Measurements from ENCODE around the gene TMEM53. TPM values are rescaled to one million over a fixed set of nuclear protein-coding genes. Genes with fewer than 3 reads are reported as not detected.

The TMEM53 gene
- total and polyA plus RNA-seq, 2 of the 8 experiments (the other 6 are each of a cell fraction or from before 2014, with no cell fraction given): 6.7 to 27.9 TPM

DNA sequence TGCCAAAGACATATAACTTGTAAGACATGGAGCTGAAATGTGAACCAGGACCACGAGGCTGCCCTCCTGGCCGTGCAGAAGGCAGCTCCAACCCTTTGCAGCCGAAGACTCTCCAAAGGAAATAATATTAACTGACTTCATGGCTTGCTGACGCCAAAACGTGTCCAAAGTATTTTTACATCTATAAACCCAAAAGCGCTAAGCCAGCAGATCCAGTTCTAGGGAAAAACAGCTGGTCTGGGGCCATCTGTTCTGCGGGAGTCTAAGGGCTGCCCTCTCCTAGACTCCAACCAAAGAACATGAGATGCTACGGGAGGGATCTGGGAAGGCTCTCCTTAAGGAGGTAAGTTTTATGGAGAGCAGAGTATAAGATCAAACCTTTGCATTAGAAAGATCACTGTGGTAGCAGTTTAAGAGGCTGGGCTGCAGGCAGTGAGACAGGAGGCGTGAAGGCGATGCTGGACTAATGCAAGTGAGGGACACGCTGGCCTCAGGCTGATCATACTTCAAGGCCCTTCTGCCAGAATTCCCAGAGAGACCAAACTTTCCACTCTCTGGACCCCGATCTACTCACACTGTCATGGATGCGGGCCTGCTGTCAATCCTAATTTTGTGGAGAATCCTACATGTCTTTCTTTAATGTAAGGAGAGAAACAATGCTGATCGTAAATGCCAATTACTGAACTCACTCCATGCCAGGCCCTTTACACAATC lies 1.2 kb downstream of the TMEM53 start:
- Histone ChIP-seq H2BK12ac (ENCODE audit: low read depth, low read length) (no peak overlapping the region; the same call in 1 of the 2 replicates), H3K79me2 (ENCODE audit: control insufficient read depth in 1 of 2, insufficient read depth in 2 of 2, low read length in 2 of 2) (no peaks in the 10 kb centered on the region), H3K4ac (replicated peaks; ENCODE audit: insufficient read length, low read depth, low read length) (no peak overlapping the region), H2AK5ac (ENCODE audit: low read depth, low read length) (no peak overlapping the region; the same call in 1 of the 2 replicates), H3K79me1 (ENCODE audit: low read depth, low read length) (no peaks in the 10 kb centered on the region), H3K18ac (ENCODE audit: extremely low read depth, low read length) (no peak overlapping the region), H3K4me1 (replicated peaks in 1 of 4; ENCODE audit: control insufficient read depth in 3 of 4, insufficient read depth in 4 of 4, low read length in 3 of 4) (peaks cover 4 to 11% (median 6%) of the 10 kb centered on the region in 4 experiments; a peak in 6 of 7 replicates), H4K20me1 (replicated peaks in 1 of 2; ENCODE audit: control insufficient read depth in 1 of 2, insufficient read depth in 2 of 2, low read length in 2 of 2) (no peaks in the 10 kb centered on the region), H3K9ac (replicated peaks in 1 of 4; ENCODE audit: extremely low read depth in 1 of 4, low read depth in 3 of 4, low read length in 3 of 4) (peak overlapping the region in 2 of 4 experiments; percentile 36 to 74; a peak in 4 of 7 replicates), H2BK15ac (ENCODE audit: low read length) (no peak overlapping the region), H3K23me2 (ENCODE audit: low read depth, low read length) (peaks cover 11% of the 10 kb centered on the region), H3K9me3 (ENCODE audit: insufficient read depth in 2 of 2, low read depth in 1 of 2, low read length in 1 of 2) (no peaks in the 10 kb centered on the region), H3K27me3 (replicated peaks in 1 of 4; ENCODE audit: control insufficient read depth in 3 of 4, extremely low read depth in 1 of 4, insufficient read depth in 3 of 4, low read length in 3 of 4) (no peaks in the 10 kb centered on the region; a peak in 1 of 7 replicates), H3K27ac (ENCODE audit: low read depth, low read length) (no peak overlapping the region), H2BK20ac (ENCODE audit: low read length) (no peak overlapping the region), H3K4me3 (ENCODE audit: extremely low read depth in 1 of 4, insufficient read depth in 2 of 4, low read depth in 3 of 4, low read length in 4 of 4) (peak overlapping the region; percentile 58 to 93 (median 75)), H2AFZ (ENCODE audit: low read length) (no peak overlapping the region), H3K36me3 (ENCODE audit: control insufficient read depth in 2 of 4, insufficient read depth in 4 of 4, low read length in 3 of 4) (no peaks in the 10 kb centered on the region), H3K4me2 (ENCODE audit: insufficient read depth in 1 of 2, low read depth in 2 of 2, low read length in 2 of 2) (peak overlapping the region; percentile 84 to 93), H3K14ac (ENCODE audit: insufficient read length) (no peak overlapping the region), H3K56ac (replicated peaks; ENCODE audit: insufficient read length, low read depth, low read length) (no peak overlapping the region), H2BK120ac (replicated peaks; ENCODE audit: low read depth, low read length) (no peak overlapping the region), H4K8ac (ENCODE audit: extremely low read depth, insufficient read depth, low read length) (no peak overlapping the region), H2BK5ac (ENCODE audit: low read depth, low read length) (no peak overlapping the region), H4K91ac (replicated peaks; ENCODE audit: insufficient read length, low read length) (no peak overlapping the region), H4K5ac (ENCODE audit: insufficient read length, low read depth, low read length) (no peak overlapping the region), H3K23ac (ENCODE audit: insufficient read length) (no peak overlapping the region)
- ChIA-PET POLR2A (ENCODE audit: partially characterized antibody) (interaction anchor here (0.5 to 3.3 kb wide), 8 partner anchors 9 to 338 kb away, joined by 3 to 23 read pairs (median 5); partner anchors contain the start of genes EIF2B3 and HECTD3), CTCF (ENCODE audit: partially characterized antibody) (interaction anchor here (1.0 to 5.9 kb wide), 6 partner anchors 14 to 34 kb away, joined by 3 to 29 read pairs (median 6); no protein-coding TSS in a partner anchor)
- 86% methylated on average over 14 of the region's 14 CpGs; no CpG with 5 or more reads in 1 of the 2 experiments for WGBS, 2 experiments (ENCODE audit: extremely low coverage in 1 of 2, insufficient coverage in 1 of 2, insufficient read length in 1 of 2, insufficient replicate concordance in 2 of 2, low coverage in 1 of 2, low lambda C conversion rate in 2 of 2, missing lambda C conversion rate in 1 of 2)
- DNase-seq (ENCODE audit: low read depth in 1 of 2, low spot score in 2 of 2) (no peak), FAIRE-seq (no peak)
- no peak for TF ChIP-seq POLR2A (IDR thresholded peaks at IDR 0.05; ENCODE audit: control extremely low read depth in 1 of 2, low read depth in 2 of 2, low read length in 2 of 2)
- TF ChIP-seq KDM4A (IDR thresholded peaks at IDR 0.05; ENCODE audit: low read depth, low read length, severe bottlenecking): no peak
- TF ChIP-seq EP300 (IDR thresholded peaks at IDR 0.05; ENCODE audit: borderline replicate concordance in 1 of 2, low read depth in 2 of 2, low read length in 2 of 2): no peak
- TF ChIP-seq JUN (IDR thresholded peaks at IDR 0.05; ENCODE audit: low read depth, low read length): no peak
- no peak for TF ChIP-seq NRF1 (IDR thresholded peaks at IDR 0.05; ENCODE audit: low read depth, low read length)
- TF ChIP-seq SRF (IDR thresholded peaks at IDR 0.05; ENCODE audit: low read depth, low read length): no peak
- no peak for TF ChIP-seq GABPA (IDR thresholded peaks at IDR 0.05; ENCODE audit: borderline replicate concordance, insufficient read depth, low read length)
- no peak for TF ChIP-seq BRCA1 (IDR thresholded peaks at IDR 0.05; ENCODE audit: low read depth, low read length)
- no peak for TF ChIP-seq BCL11A (IDR thresholded peaks at IDR 0.05; ENCODE audit: low read depth in 2 of 2, low read length in 2 of 2)

Measured in H1 (cell line).